Sigmoid colon (tissue), 7 donors: Measurements from ENCODE around the gene HPCAL1. TPM values are rescaled to one million over a fixed set of nuclear protein-coding genes. Genes with fewer than 3 reads are reported as not detected.
A peak's percentile ranks its signal among the peaks of the same experiment; 100 is the strongest.

ENCODE experiments used
- DNase-seq: peaks from one replicate; pipeline ENCODE4 v3.0.0-alpha.2; 2019
- H3K27ac ChIP-seq, 4 donors: fragments of 200-600 bp; sonication (generic); one replicate each; pipeline ENCODE4 v1.5.1; 2016 to 2019; ENCODE audit warnings: mild to moderate bottlenecking in 1 of 4
- H3K27me3 ChIP-seq, 3 donors: fragments of 200-600 bp; sonication (generic); one replicate each; pipeline ENCODE4 v1.5.1; 2019; ENCODE audit warnings: mild to moderate bottlenecking in 1 of 3
- H3K36me3 ChIP-seq, 4 donors: fragments of 200-600 bp; sonication (generic); one replicate each; pipeline ENCODE4 v1.5.1; 2016 to 2019
- H3K4me1 ChIP-seq, 4 donors: fragments of 200-600 bp; sonication (generic); one replicate each; pipeline ENCODE4 v1.5.1; 2017 to 2019
- H3K4me3 ChIP-seq, 4 donors: fragments of 200-600 bp; sonication (generic); one replicate each; pipeline ENCODE4 v1.5.1; 2017 to 2019; ENCODE audit warnings: mild to moderate bottlenecking in 2 of 4, moderate library complexity in 1 of 4
- H3K9me3 ChIP-seq, 4 donors: fragments of 200-600 bp in 3 of 4; sonication (generic) in 3 of 4; one replicate each; pipeline versions ENCODE4 v1.5.1 to v1.6.1; 2013 to 2019
- CTCF ChIP-seq, 4 experiments: fragments of 450-650 bp in 3 of 4; fragments of 200-600 bp in 1 of 4; IDR thresholded peaks; one replicate each; pipeline ENCODE4 v1.5.1; 2016 to 2019; ENCODE audit warnings: antibody characterized with exemption in 4 of 4, mild to moderate bottlenecking in 3 of 4, moderate library complexity in 2 of 4
- EP300 ChIP-seq, 4 donors: sonication (generic); formaldehyde crosslinking; IDR thresholded peaks; one replicate each; pipeline ENCODE4 v1.6.1; 2017; ENCODE audit warnings: antibody characterized with exemption in 4 of 4
- POLR2A ChIP-seq, 2 donors: fragments of 450-650 bp; IDR thresholded peaks; one replicate each; pipeline ENCODE4 v1.6.1; 2016; ENCODE audit warnings: antibody characterized with exemption in 2 of 2, mild to moderate bottlenecking in 2 of 2, moderate library complexity in 2 of 2
- POLR2AphosphoS5 ChIP-seq, 4 donors: sonication (generic); formaldehyde crosslinking; IDR thresholded peaks; one replicate each; pipeline ENCODE4 v1.6.1; 2017; ENCODE audit warnings: antibody characterized with exemption in 4 of 4
- WGBS, 2 donors: extraction: QIAGEN DNeasy Blood & Tissue Kit; methylation state at CpG; one replicate each; pipeline ENCODE4 v1.1.7; 2013; 5-methylcytosine and 5-hydroxymethylcytosine counted together
- intact Hi-C: fragments of 100-400 bp; cut with DNase I; formaldehyde crosslinking; loops from one replicate; pipeline ENCODE4 v1.15.1; 2023
- polyA plus RNA-seq, 3 donors: library from polyadenylated mRNA; stranded (reverse); fragments of 200-250 nt; gene quantifications; one replicate each; pipeline ENCODE4 v1.2.3, GENCODE V29; 2013
- total RNA-seq, 4 donors: library from RNA; depleted of rRNA; stranded (reverse); fragments of >200 nt; gene quantifications; one replicate each; pipeline ENCODE4 v1.1.0, GENCODE V29; 2016
- donor health status: healthy with polysubstance abuse.
- donor health status: Bipolar disorder and iron deficiency.
- donor health status: healthy.

The HPCAL1 gene
- total and polyA plus RNA-seq, 7 donors = 27.7 to 115 (median 46.0) TPM

GRCh38 chr2:10265329-10266132, 37.2 kb upstream of the HPCAL1 start:
- H3K27me3 ChIP-seq = no peaks in the 10 kb centered on the region
- peak; percentile 60 for DNase-seq
- no peak overlapping the region for H3K27ac ChIP-seq
- peaks cover 0 to 3% (median under 1%) of the 10 kb centered on the region in 4 donors for H3K4me1 ChIP-seq
- 92 to 93% methylated on average over 18 of the region's 18 CpGs for WGBS, 2 donors
- intact Hi-C loops = no loop called here
- H3K9me3 ChIP-seq = no peaks in the 10 kb centered on the region
- no peaks in the 10 kb centered on the region for H3K36me3 ChIP-seq
- TF ChIP-seq CTCF (IDR thresholded peaks at IDR 0.05) (no peak), POLR2A (IDR thresholded peaks at IDR 0.05) (no peak), POLR2AphosphoS5 (IDR thresholded peaks at IDR 0.05) (no peak), EP300 (IDR thresholded peaks at IDR 0.05) (no peak)
- no peak overlapping the region for H3K4me3 ChIP-seq

DNA sequence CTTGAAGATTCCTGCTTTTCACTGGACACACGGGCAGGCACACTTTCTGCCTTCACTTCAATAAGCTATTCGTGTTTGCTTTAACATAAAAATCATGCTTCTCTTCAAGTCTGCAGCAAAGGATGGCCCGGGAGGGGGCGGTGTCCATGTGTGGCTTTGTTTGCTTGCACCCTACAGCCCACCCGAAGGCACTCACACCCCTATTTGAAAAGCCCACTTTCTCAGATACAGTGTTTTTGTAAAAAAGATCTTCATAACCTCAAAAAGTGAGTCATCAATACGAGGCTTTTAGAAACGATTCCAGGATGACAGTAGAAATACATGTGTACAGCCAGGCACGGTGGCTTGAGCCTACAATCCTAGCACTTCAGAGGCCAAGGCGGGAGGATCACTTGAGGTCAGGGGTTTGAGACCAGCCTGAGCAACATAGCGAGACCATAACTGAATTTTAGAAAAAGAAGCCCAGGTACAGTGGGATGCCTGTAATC, 36.5 kb upstream of the HPCAL1 start:
- Histone ChIP-seq H3K36me3 (no peaks in the 10 kb centered on the region), H3K9me3 (no peaks in the 10 kb centered on the region), H3K4me1 (peaks cover 0 to 8% (median 1%) of the 10 kb centered on the region in 4 donors), H3K27ac (no peak overlapping the region), H3K4me3 (no peak overlapping the region), H3K27me3 (no peaks in the 10 kb centered on the region)
- WGBS, 2 donors = 74 to 81% methylated on average over 10 of the region's 10 CpGs
- TF ChIP-seq POLR2AphosphoS5 (IDR thresholded peaks at IDR 0.05) = no peak
- TF ChIP-seq POLR2A (IDR thresholded peaks at IDR 0.05) = no peak
- TF ChIP-seq CTCF (IDR thresholded peaks at IDR 0.05) = no peak
- no peak for TF ChIP-seq EP300 (IDR thresholded peaks at IDR 0.05)
- intact Hi-C loops = no loop called here
- DNase-seq = peak; percentile 22

GRCh38 chr2:10267036-10267435, 35.7 kb upstream of the HPCAL1 start:
- WGBS, 2 donors = 85 to 92% methylated on average over 6 of the region's 6 CpGs
- Histone ChIP-seq H3K9me3 (no peaks in the 10 kb centered on the region), H3K4me3 (no peak overlapping the region), H3K36me3 (no peaks in the 10 kb centered on the region), H3K27ac (no peak overlapping the region), H3K4me1 (peaks cover 0 to 8% (median 1%) of the 10 kb centered on the region in 4 donors), H3K27me3 (no peaks in the 10 kb centered on the region)
- peak; percentile 40 for DNase-seq
- intact Hi-C loops = no loop called here
- TF ChIP-seq CTCF (IDR thresholded peaks at IDR 0.05) (no peak), POLR2A (IDR thresholded peaks at IDR 0.05) (no peak), EP300 (IDR thresholded peaks at IDR 0.05) (no peak), POLR2AphosphoS5 (IDR thresholded peaks at IDR 0.05) (no peak)

DNA sequence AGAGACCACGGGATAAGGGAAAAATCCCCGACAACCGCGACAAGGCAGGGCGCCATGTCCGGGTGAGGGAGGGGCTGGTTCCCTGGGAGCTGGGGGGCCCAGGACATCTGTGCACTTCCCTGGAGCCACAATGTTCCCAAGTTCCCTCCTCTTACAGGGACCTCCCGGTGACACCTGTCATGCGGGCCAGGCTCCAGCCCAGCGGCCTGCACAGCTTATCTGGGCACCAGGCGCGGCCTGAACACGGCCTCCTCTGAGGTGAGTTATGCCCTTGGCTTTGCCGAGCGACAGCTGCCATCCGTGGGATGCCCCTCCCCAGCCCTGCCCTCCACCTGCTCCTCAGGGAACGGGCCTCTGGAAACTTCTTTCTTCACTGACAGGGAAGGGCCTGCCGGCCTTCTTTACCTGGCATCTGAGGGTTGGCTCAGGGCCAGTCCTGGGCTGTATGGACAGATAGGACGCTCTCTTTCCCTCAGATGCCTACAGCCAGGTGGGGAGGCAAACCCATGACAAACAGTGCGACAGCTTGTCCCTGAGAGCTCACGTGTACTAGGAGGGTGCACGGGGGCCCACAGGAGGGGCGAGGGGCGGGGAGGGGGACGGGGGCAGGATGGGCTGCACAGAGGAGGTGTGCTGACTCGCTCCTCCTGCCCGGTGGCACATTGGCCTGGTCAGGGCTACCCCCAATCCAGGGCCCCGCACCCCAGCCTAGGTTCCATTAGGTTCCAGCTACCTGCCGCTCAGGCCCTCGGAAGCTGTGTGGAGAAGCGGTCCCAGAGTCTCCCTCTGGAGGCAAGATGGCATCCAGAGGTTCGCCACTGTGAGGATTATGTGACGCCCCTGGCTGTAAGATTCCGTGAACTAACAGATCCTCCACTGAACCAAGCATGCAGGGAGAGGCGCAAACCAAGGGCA, 34.9 kb upstream of the HPCAL1 start:
- WGBS, 2 donors = 30 to 72% methylated on average over 34 of the region's 34 CpGs
- Histone ChIP-seq H3K27me3 (no peaks in the 10 kb centered on the region), H3K27ac (no peak overlapping the region), H3K4me3 (no peak overlapping the region), H3K9me3 (no peaks in the 10 kb centered on the region), H3K36me3 (no peaks in the 10 kb centered on the region), H3K4me1 (peaks cover 0 to 8% (median 1%) of the 10 kb centered on the region in 4 donors)
- intact Hi-C loops = no loop called here
- peak; percentile 49 for DNase-seq
- no peak for TF ChIP-seq POLR2AphosphoS5 (IDR thresholded peaks at IDR 0.05)
- no peak for TF ChIP-seq POLR2A (IDR thresholded peaks at IDR 0.05)
- TF ChIP-seq CTCF (IDR thresholded peaks at IDR 0.05) = no peak
- no peak for TF ChIP-seq EP300 (IDR thresholded peaks at IDR 0.05)
